Renal pelvis (tissue), 4 donors: ENCODE measurements around the gene SPEF1. TPM values are rescaled to one million over a fixed set of nuclear protein-coding genes. Genes with fewer than 3 reads are reported as not detected.

Experiments used
- DNase-seq: peaks from one replicate; pipeline ENCODE4 v3.0.0-alpha.2; 2013
- polyA plus RNA-seq, 3 donors: library from polyadenylated mRNA; unstranded; fragments of 120-200 nt; gene quantifications; one replicate each; pipeline ENCODE4 v1.2.1, GENCODE V29; 2013; ENCODE audit not compliant: insufficient read length in 3 of 3

SPEF1 gene
- polyA plus RNA-seq, 3 donors = 2.2 to 3.2 (median 2.3) TPM

- no peak for DNase-seq
Measured at GRCh38 chr20:3749689-3750531, 31.3 kb downstream of the SPEF1 start.

DNA sequence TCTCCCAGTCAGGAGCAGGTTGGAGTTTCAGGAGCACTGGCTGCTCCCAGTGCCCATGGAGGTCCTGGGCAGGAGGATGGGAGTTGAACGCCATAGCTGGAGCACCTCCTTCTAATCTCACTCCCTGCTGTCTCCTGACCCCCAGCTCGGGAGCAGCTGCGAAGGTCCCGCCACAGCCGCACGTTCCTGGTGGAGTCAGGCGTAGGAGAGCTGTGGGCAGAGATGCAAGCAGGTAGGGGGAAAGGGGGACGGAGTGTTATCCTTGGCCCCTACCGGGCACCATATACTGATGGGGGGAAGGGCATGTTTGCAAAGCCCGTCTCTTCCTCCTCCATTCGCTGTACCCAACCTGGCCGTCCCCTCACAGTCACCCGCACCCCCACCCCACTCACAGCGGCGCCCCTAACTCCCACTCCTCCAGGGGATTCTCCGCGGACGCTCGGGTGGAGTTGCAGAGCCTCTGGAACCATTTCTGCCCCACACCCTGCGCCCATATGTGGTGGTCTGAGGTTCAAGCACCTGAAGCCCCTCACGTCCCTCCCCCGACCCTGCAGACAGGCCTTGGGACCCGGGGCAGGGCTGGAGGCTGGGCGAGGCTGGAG lies 32.1 kb downstream of the SPEF1 start:
- DNase-seq = no peak

- DNase-seq = no peak
Measured at GRCh38 chr20:3748073-3748472, 33.2 kb downstream of the SPEF1 start.

- no peak for DNase-seq
Measured at GRCh38 chr20:3747471-3747870, 33.8 kb downstream of the SPEF1 start.

DNA sequence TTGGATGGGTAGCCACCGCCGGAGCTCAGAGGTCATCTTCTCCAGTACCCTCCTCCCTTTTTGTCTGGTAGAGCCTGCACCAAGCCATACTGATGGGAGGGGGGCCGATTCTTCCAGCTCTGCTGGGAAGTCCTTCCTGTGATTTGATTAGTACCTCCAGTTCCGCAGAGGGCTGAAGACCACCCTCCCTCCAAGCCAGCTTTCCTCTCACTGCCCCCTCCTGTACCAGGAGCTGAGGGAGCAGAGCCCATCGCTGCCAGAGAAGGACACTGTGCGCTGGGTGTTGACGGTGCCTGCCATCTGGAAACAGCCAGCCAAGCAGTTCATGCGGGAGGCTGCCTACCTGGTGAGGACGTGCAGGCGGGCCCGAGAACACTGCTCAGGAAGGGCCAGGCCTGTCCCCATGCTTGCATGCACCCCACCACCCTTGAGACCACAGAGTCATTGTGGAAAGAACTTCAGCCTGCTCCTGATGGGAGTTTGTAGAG lies 35.5 kb downstream of the SPEF1 start:
- no peak for DNase-seq

DNA sequence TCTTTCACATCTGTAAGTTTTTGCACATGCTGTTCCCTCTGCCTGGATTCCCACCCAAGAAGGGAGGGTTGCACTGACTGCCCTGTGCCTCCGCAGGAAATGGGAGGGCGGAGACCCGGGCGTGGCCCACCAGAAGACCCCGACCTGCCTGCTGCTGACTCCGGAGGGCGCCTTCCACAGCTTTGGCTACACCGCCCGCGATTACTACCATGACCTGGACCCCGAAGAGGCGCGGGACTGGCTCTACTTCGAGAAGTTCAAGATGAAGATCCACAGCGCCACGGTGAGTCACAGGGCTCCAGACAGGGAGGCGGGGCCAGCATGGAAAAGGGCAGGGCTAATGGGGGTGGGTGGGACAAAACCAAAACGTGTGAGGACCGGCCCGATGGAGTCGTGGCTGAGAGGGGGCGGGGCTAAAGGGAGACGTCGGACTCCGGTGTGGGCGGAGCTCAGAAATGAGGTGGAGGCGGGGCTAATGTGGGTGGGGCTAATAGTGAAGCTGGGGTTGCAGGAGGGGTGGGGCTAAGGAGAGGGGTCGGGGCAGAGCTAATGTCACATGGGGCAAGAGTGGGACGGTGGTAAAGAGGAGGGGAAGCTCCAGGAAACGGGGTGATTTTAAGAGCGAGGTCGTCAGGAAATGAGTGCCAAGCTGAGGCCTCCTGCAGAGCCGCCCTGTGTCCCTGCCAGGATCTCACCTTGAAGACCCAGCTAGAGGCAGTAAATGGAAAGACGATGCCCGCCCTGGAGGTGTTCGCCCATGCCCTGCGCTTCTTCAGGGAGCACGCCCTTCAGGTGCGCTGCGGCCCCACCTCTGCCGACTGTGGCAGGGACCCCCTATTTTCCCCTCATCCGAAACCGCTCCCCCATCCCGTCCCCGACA lies 36.2 kb downstream of the SPEF1 start:
- no peak for DNase-seq

DNA sequence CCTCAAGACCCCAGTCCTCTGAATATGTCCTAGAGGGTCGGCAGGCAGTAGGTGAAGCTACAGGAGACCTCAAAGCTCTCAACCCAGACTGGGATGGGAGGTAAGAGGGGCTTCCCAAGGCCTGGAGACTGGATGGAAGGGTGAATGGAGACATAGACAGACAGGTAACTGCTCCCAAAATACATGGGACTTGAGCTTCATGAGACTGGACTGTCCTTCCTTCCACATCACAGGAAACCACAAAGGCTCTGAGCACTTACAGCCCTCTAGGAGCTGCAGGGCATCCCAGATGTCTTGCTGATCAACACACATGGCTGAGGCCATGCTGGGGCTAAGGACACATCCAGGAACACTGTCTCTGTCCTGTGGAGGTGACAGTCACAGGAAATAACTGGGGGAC lies 37.2 kb downstream of the SPEF1 start:
- no peak for DNase-seq

- no peak for DNase-seq
Measured at GRCh38 chr20:3743251-3743650, 38.0 kb downstream of the SPEF1 start.

DNA sequence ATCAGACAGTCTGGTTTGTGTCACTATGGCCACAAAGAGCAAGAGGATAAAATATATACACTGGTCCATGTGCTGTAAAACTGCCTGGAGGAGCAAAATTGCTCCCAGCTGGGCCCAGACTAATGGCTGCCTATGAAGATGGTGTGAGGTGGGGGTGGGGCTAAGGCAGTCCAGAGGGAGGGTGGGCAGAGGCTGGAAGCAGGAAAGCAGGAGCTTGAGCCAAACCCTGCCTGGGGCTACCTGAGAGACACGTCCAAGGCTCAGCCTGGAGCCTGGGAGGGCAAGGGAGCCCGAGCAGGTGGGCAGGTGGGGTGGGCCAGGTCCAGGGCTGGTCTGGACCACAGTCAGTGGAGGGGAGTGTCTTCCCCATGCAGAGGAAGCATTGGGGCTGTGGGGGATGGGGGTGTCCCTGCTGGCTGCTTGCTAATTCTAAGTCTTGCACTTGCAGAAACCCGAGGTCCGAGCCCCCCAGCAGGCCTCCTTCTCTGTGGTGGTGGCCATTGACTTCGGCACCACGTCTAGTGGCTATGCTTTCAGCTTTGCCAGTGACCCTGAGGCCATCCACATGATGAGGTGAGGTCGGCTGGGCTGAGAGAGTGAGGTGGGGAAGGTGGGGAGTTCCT lies 39.3 kb downstream of the SPEF1 start:
- DNase-seq = no peak

- no peak for DNase-seq
Measured at GRCh38 chr20:3740615-3741301, 40.5 kb downstream of the SPEF1 start.

DNA sequence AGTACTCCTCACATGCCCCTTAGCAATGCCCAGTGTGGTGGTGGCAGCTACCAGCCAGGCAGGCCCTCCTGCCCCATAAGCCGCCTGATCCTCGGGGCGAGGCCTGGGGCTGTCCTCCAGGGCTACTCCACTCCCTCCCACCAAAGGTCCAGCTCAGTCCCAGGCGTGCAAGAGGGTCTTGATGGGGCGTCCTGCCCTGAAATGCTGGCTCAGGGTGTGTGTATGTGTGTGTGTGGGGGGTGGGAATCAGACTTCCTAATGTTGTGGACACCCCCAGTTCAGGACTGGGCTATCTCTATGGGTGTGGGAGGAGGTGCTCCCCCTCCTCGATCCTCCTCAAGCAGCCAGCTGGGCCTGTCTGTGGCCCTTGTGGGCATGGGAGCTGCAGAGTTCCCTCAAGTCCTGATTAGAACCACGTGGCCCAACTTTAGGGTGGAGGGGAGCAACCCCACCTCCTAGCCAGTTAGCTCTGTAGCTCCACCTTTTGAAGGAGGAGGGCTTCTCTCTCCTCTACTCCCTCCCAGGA lies 41.3 kb downstream of the SPEF1 start:
- no peak for DNase-seq

GRCh38 chr20:3739054-3739925 lies 42.0 kb downstream of the SPEF1 start:
- DNase-seq = no peak

- no peak for DNase-seq
Measured at GRCh38 chr20:3738111-3739053, 42.9 kb downstream of the SPEF1 start.

GRCh38 chr20:3735768-3736167 lies 45.5 kb downstream of the SPEF1 start:
- DNase-seq = no peak

GRCh38 chr20:3734111-3734843 lies 47.0 kb downstream of the SPEF1 start:
- no peak for DNase-seq

DNA sequence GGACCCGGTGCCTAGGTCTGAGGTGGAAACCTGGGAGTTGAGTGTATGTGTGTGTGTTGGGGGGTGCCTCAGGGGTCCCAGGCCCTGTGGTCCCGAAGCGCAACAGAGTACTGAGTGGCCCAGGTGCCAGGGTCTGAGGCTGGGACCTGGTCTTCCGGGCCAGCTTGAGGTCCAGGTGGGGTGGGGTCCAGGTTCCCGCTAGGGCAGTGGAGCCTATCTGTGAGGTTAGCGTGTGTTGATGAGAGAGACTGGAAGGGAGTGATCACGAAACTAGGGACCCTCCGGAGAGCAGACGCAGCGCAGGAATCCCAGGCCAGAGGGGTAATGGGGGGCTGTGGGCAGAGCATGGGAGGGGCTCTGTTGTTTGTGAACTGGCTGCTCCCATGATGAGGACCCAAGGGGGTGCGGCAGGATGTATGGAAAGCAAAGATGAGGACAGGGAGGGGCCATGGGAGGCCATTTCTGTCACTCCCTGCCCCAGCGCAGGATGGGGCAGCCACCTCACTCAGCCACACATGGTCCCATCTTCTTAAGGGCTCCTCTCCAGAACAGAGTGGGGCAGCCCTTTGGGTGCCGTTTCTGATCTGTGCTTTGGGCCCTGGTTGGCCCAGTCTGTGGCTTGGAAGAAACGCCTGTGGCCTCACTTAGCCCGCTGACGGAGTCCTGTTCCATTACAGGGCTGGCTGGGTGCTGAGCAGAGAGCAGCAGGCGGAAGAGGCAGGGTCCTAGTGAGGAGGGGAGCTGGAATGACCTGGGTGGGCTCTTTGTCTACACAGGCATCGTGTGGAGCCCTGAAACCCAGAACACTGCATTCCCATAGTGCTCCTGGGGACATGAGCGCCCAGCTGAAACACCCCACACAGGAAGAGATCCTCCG lies 47.9 kb downstream of the SPEF1 start:
- no peak for DNase-seq
